ENCODE data around the gene KIF25.

- TF ChIP-seq CTCF (IDR thresholded peaks at IDR 0.05) (peak in 8 of 12 donors; percentile 7 to 28 (median 18)), POLR2A (IDR thresholded peaks at IDR 0.05) (no peak)
Measured at GRCh38 chr6:168045141-168045691, 47.7 kb downstream of the KIF25 start.

Measured in heart left ventricle (tissue), 13 donors.